ENCODE data around the gene ZNF662. TPM values are rescaled to one million over a fixed set of nuclear protein-coding genes. Genes with fewer than 3 reads are reported as not detected.

The ZNF662 gene
- total and polyA plus RNA-seq, 12 donors = 1.8 to 17.6 (median 7.2) TPM

DNA sequence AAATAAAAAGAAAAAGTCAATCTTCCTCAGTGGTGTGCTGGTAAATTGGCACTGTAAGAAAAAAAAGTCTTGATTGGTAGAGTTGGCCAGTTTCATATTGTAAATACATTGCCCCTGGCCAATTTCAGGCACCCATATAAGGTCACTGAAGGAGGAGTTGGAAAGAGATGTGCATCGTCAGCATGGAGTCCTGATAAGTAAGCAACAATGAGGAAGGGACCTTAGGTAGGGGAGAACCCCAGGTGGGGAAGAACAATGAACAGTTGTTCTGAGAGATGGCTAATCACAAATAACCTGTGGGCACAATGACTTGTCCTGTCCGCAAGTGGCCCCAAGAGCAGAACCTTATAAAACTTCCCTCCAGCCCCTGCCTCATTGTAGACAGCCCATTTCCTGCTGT lies 21.6 kb upstream of the ZNF662 start:
- no peaks in the 10 kb centered on the region for H3K36me3 ChIP-seq (replicated peaks in 1 of 2)
- DNase-seq = no peak
- H3K27me3 ChIP-seq = no peaks in the 10 kb centered on the region
- 76 to 80% (median 78%) methylated on average over 2 of the region's 2 CpGs for WGBS, 4 donors
- H3K9me3 ChIP-seq (replicated peaks in 1 of 3) = no peaks in the 10 kb centered on the region
- no peak overlapping the region for H3K4me3 ChIP-seq
- no peak overlapping the region for H3K27ac ChIP-seq
- intact Hi-C loops (cut with DNase I) = loop anchor here in 1 of 2 donors (5.0 kb wide), 1 partner anchor 47 kb away; no protein-coding TSS in a partner anchor
- TF ChIP-seq CTCF (IDR thresholded peaks at IDR 0.05) (no peak), POLR2A (IDR thresholded peaks at IDR 0.05) (no peak)
- H3K4me1 ChIP-seq (replicated peaks in 1 of 2) = peaks cover 0 to 8% of the 10 kb centered on the region in 2 donors

DNA sequence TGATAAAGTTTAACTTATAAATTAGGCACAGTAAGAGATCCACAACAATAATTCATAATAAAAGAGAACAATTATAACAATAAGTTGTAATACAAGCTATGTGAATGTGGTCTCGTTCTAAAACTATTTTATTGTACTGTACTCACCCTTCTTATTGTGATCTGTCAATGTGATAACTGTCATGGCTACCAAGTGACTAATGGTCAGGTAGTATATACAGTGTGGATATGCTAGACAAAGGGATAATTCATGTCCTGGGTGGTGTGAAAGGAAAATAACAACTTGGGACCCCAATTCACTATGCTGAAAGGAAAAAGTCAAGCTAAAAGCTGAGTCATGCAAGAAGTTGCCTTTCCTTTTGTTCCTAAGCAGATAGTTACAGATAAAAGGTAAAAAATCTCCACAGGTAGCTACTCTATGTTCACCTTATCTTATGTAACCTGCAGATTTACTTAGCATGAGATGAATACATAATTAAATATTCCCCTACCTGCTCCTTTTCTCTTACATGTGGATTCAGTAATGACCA lies 19.6 kb upstream of the ZNF662 start:
- Histone ChIP-seq H3K4me3 (no peak overlapping the region), H3K36me3 (replicated peaks in 1 of 2) (no peaks in the 10 kb centered on the region), H3K9me3 (replicated peaks in 1 of 3) (no peaks in the 10 kb centered on the region), H3K4me1 (replicated peaks in 1 of 2) (peaks cover 0 to under 1% of the 10 kb centered on the region in 2 donors), H3K27ac (no peak overlapping the region), H3K27me3 (no peaks in the 10 kb centered on the region)
- TF ChIP-seq CTCF (IDR thresholded peaks at IDR 0.05) (no peak), POLR2A (IDR thresholded peaks at IDR 0.05) (no peak)
- intact Hi-C loops (cut with DNase I) = no loop called here
- no peak for DNase-seq
- whole genome bisulfite sequencing, 4 donors = 86 to 95% (median 88%) methylated on average over 1 of the region's 1 CpG

GRCh38 chr3:42887084-42887483 lies 18.9 kb upstream of the ZNF662 start:
- no peak for TF ChIP-seq POLR2A (IDR thresholded peaks at IDR 0.05)
- TF ChIP-seq CTCF (IDR thresholded peaks at IDR 0.05) = no peak
- 80 to 90% (median 88%) methylated on average over 3 of the region's 3 CpGs for WGBS, 4 donors
- Histone ChIP-seq H3K27me3 (no peaks in the 10 kb centered on the region), H3K9me3 (replicated peaks in 1 of 3) (no peaks in the 10 kb centered on the region), H3K4me1 (replicated peaks in 1 of 2) (no peaks in the 10 kb centered on the region), H3K27ac (no peak overlapping the region), H3K36me3 (replicated peaks in 1 of 2) (no peaks in the 10 kb centered on the region), H3K4me3 (no peak overlapping the region)
- no peak for DNase-seq
- intact Hi-C loops (cut with DNase I) = no loop called here

DNA sequence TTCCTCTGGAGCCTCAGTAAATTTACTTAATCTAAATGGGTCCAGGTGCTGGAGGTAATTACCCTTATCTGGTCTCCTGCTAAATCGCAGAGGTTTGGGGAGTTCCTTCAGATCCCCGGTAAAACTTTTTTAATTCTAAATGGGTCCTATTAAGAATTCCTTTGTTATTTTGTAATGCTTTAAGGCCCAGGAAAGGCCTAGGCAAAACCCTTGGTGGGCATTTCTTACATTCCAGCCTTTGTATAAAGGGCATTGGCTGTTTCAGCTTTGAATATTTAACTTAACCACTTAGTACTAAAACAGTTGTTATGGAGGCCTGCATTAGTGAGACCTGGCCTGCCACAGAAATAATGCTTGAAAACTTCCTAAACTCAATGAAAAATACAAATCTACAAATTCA lies 14.9 kb upstream of the ZNF662 start:
- Histone ChIP-seq H3K27ac (no peak overlapping the region), H3K9me3 (replicated peaks in 1 of 3) (no peaks in the 10 kb centered on the region), H3K36me3 (replicated peaks in 1 of 2) (no peaks in the 10 kb centered on the region), H3K27me3 (no peaks in the 10 kb centered on the region), H3K4me1 (replicated peaks in 1 of 2) (no peaks in the 10 kb centered on the region), H3K4me3 (no peak overlapping the region)
- intact Hi-C loops (cut with DNase I) = no loop called here
- no peak for DNase-seq
- 83 to 91% (median 86%) methylated on average over 2 of the region's 2 CpGs for WGBS, 4 donors
- TF ChIP-seq POLR2A (IDR thresholded peaks at IDR 0.05) (no peak), CTCF (IDR thresholded peaks at IDR 0.05) (no peak)
